GM23338 (cell line): ENCODE measurements around the gene GIPC1. TPM values are rescaled to one million over a fixed set of nuclear protein-coding genes. Genes with fewer than 3 reads are reported as not detected.

Experiments used
- ATAC-seq: fragments of 200-7000 bp; cut with Tn5 transposase; 3 replicates; pipeline ENCODE4 v1.9.1; 2020
- DNase-seq: peaks from one replicate; pipeline ENCODE4 v3.0.0-alpha.2; 2015; ENCODE audit warnings: low spot score
- H2AFZ ChIP-seq: fragments of 200-600 bp; sonication (generic); 2 replicates; pipeline ENCODE4 v1.8.0; 2016; ENCODE audit warnings: antibody characterized with exemption, mild to moderate bottlenecking, moderate library complexity
- H3F3A ChIP-seq: fragments of 200-600 bp; sonication (generic); replicated peaks from 2 replicates; pipeline ENCODE4 v1.8.0; 2017; ENCODE audit warnings: antibody characterized with exemption, mixed run types, low read depth
- H3K27ac ChIP-seq: fragments of 200-600 bp; sonication (generic); 2 replicates; pipeline ENCODE4 v1.6.1; 2016; ENCODE audit warnings: low read depth
- H3K27me3 ChIP-seq: fragments of 200-600 bp; sonication (generic); 2 replicates; pipeline ENCODE4 v1.8.0; 2016; ENCODE audit warnings: mild to moderate bottlenecking, mixed run types, moderate library complexity; ENCODE audit not compliant: insufficient read depth
- H3K36me3 ChIP-seq: fragments of 200-600 bp; sonication (generic); 2 replicates; pipeline ENCODE4 v1.8.0; 2016; ENCODE audit warnings: mild to moderate bottlenecking; ENCODE audit not compliant: insufficient read depth
- H3K4me1 ChIP-seq: fragments of 200-600 bp; sonication (generic); 2 replicates; pipeline ENCODE4 v1.8.0; 2016; ENCODE audit warnings: mild to moderate bottlenecking, moderate library complexity; ENCODE audit not compliant: insufficient read depth
- H3K4me2 ChIP-seq: fragments of 200-600 bp; sonication (generic); 2 replicates; pipeline ENCODE4 v1.7.1; 2017; ENCODE audit warnings: mixed run types
- H3K4me3 ChIP-seq: fragments of 200-600 bp; sonication (generic); 2 replicates; pipeline ENCODE4 v1.6.1; 2016; ENCODE audit warnings: mixed run types
- H3K79me2 ChIP-seq: fragments of 200-600 bp; sonication (generic); replicated peaks from 2 replicates; pipeline ENCODE4 v1.8.0; 2017; ENCODE audit warnings: mild to moderate bottlenecking; ENCODE audit not compliant: insufficient read depth
- H3K9me2 ChIP-seq: fragments of 200-600 bp; sonication (generic); 2 replicates; pipeline ENCODE4 v1.8.0; 2017; ENCODE audit not compliant: insufficient read depth
- H4K20me1 ChIP-seq: fragments of 200-600 bp; sonication (generic); replicated peaks from 2 replicates; pipeline ENCODE4 v1.8.0; 2017; ENCODE audit warnings: mild to moderate bottlenecking; ENCODE audit not compliant: insufficient read depth
- H3K27ac Mint-ChIP-seq: 2 replicates; pipeline ENCODE4 v1.8.0; 2020; ENCODE audit warnings: inconsistent platforms, mild to moderate bottlenecking, moderate library complexity, mixed read lengths
- H3K27me3 Mint-ChIP-seq: 3 replicates; pipeline ENCODE4 v1.8.0; 2022; ENCODE audit warnings: low read depth, mild to moderate bottlenecking, moderate library complexity, mixed read lengths, inconsistent platforms; ENCODE audit not compliant: insufficient read depth, poor library complexity
- H3K36me3 Mint-ChIP-seq: 3 replicates; pipeline ENCODE4 v1.8.0; 2021; ENCODE audit warnings: low read depth, mild to moderate bottlenecking, inconsistent platforms, moderate library complexity, mixed read lengths
- H3K4me1 Mint-ChIP-seq: 3 replicates; pipeline ENCODE4 v1.8.0; 2020; ENCODE audit warnings: mild to moderate bottlenecking, inconsistent platforms, mixed read lengths
- H3K4me3 Mint-ChIP-seq: 3 replicates; pipeline ENCODE4 v1.8.0; 2021; ENCODE audit warnings: moderate library complexity, mild to moderate bottlenecking, inconsistent platforms, mixed read lengths
- H3K9me3 Mint-ChIP-seq: 3 replicates; pipeline ENCODE4 v1.8.0; 2020; ENCODE audit warnings: moderate library complexity, mild to moderate bottlenecking, inconsistent platforms, mixed read lengths
- CREB1 ChIP-seq: fragments of 250-450 bp; sonication (Bioruptor Pico); IDR thresholded peaks from 2 replicates; pipeline ENCODE4 v1.5.0; 2020; ENCODE audit warnings: low read depth, mild to moderate bottlenecking, moderate library complexity
- ETS1 ChIP-seq: IDR thresholded peaks from 2 replicates; pipeline ENCODE4 v1.6.1; 2016; ENCODE audit warnings: antibody characterized with exemption
- EZH2 ChIP-seq: fragments of 200-600 bp; sonication (generic); IDR thresholded peaks from one replicate; pipeline ENCODE4 v1.8.0; 2017; ENCODE audit warnings: antibody characterized with exemption, mild to moderate bottlenecking, low read depth; ENCODE audit not compliant: unreplicated experiment
- JUNB ChIP-seq: IDR thresholded peaks from one replicate; pipeline ENCODE4 v1.6.1; 2016; ENCODE audit warnings: antibody characterized with exemption; ENCODE audit not compliant: unreplicated experiment
- POLR2AphosphoS5 ChIP-seq: IDR thresholded peaks from 2 replicates; pipeline ENCODE4 v1.6.1; 2016; ENCODE audit warnings: antibody characterized with exemption, low read depth
- REST ChIP-seq: IDR thresholded peaks from one replicate; pipeline ENCODE4 v1.6.1; 2018; ENCODE audit warnings: antibody characterized with exemption; ENCODE audit not compliant: unreplicated experiment
- ZNF114 ChIP-seq: fragments of 250-450 bp; sonication (Bioruptor Pico); IDR thresholded peaks from 2 replicates; pipeline ENCODE4 v1.5.0; 2020; ENCODE audit warnings: mild to moderate bottlenecking, moderate library complexity
- ZNF331 ChIP-seq: fragments of 250-450 bp; sonication (Bioruptor Pico); IDR thresholded peaks from 2 replicates; pipeline ENCODE4 v1.5.0; 2020; ENCODE audit warnings: low read depth, mild to moderate bottlenecking, moderate library complexity
- ZNF462 ChIP-seq: fragments of 250-450 bp; sonication (Bioruptor Pico); IDR thresholded peaks from 2 replicates; pipeline ENCODE4 v1.5.0; 2020; ENCODE audit warnings: mild to moderate bottlenecking, moderate library complexity
- polyA plus RNA-seq: library from polyadenylated mRNA; unstranded; fragments of >200 nt; fragmentation: Nextera tagmentation; extraction: Ambion mirVana; gene quantifications from 2 replicates; pipeline ENCODE4 v1.2.1, GENCODE V29; 2016
- total RNA-seq: library from RNA; depleted of rRNA; stranded (reverse); fragments of >200 nt; shearing (Covaris generic); gene quantifications from 2 replicates; pipeline ENCODE4 v1.2.3, GENCODE V29; 2014

The GIPC1 gene
- total and polyA plus RNA-seq, 2 experiments from 2014 or later = 51.6 to 106 TPM

- Histone ChIP-seq H3K4me2 (no peak overlapping the region), H3K27ac (0 out of 2 replicates have a peak overlapping the region, but pooled peaks have one; percentile 9), H2AFZ (no peak overlapping the region), H3K79me2 (peaks cover 34% of the 10 kb centered on the region), H3K9me2 (no peaks in the 10 kb centered on the region), H3K4me1 (no peaks in the 10 kb centered on the region), H3K27me3 (no peaks in the 10 kb centered on the region), H3K36me3 (no peaks in the 10 kb centered on the region; the same call in 1 of the 2 replicates), H3F3A (no peaks in the 10 kb centered on the region), H3K4me3 (no peak overlapping the region), H4K20me1 (peaks cover 12% of the 10 kb centered on the region)
- Mint-ChIP-seq H3K9me3 (no peaks in the 10 kb centered on the region), H3K4me1 (no peaks in the 10 kb centered on the region; the same call in 1 of the 3 replicates), H3K27me3 (peaks cover 10% of the 10 kb centered on the region), H3K27ac (peak overlapping the region; percentile 75), H3K4me3 (no peak overlapping the region), H3K36me3 (peaks cover 9% of the 10 kb centered on the region)
- no peak for ATAC-seq
- TF ChIP-seq ETS1 (no peak), REST (no peak), EZH2 (no peak), ZNF331 (CRISPR knock-in tag) (no peak), POLR2AphosphoS5 (no peak), JUNB (no peak)
- DNase-seq = no peak
Observed at GRCh38 chr19:14544977-14545715, 49.2 kb upstream of the GIPC1 start.

GRCh38 chr19:14544047-14544446 is 48.1 kb upstream of the GIPC1 start:
- H3K27me3 ChIP-seq = no peaks in the 10 kb centered on the region
- Mint-ChIP-seq H3K9me3 (no peaks in the 10 kb centered on the region), H3K36me3 (peaks cover 6% of the 10 kb centered on the region; the same call in 2 of the 3 replicates), H3K27ac (no peak overlapping the region), H3K4me3 (no peak overlapping the region), H3K4me1 (no peaks in the 10 kb centered on the region; the same call in 1 of the 3 replicates), H3K27me3 (peaks cover 12% of the 10 kb centered on the region)
- peaks cover 12% of the 10 kb centered on the region for H4K20me1 ChIP-seq
- H3K36me3 ChIP-seq = no peaks in the 10 kb centered on the region; the same call in 1 of the 2 replicates
- no peaks in the 10 kb centered on the region for H3K9me2 ChIP-seq
- no peak overlapping the region for H3K4me2 ChIP-seq
- no peaks in the 10 kb centered on the region for H3F3A ChIP-seq
- H3K27ac ChIP-seq = no peak overlapping the region
- TF ChIP-seq CREB1 (no peak), ZNF462 (CRISPR knock-in tag) (no peak), ZNF114 (CRISPR knock-in tag) (no peak)
- ATAC-seq (no peak), DNase-seq (no peak)
- H3K4me3 ChIP-seq = no peak overlapping the region
- no peaks in the 10 kb centered on the region for H3K4me1 ChIP-seq
- peaks cover 39% of the 10 kb centered on the region for H3K79me2 ChIP-seq
- no peak overlapping the region for H2AFZ ChIP-seq
